ENCODE measurements around the gene LSM14B.

DNA sequence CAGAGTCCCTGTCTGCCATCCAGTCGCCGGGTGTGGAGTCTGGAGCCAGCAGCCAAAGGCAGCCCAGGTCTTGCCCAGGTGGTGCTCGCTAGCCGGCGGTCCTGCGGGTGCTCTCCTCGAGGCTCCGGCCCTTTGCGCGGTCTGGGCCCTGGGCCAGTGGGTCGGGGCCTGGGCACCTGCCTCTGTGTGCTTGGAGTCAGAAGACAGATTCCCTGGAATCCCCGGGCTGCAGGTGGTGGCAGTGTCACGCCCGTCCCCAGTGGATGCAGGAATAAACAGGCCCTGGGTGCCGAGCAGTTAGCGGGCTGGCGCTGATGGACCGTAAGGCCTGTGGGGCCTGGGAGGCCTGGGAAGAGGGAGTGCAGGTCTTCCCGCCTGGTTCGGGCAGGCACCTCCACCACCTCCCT lies 26.6 kb downstream of the LSM14B start:
- TF ChIP-seq, protein P1, sequence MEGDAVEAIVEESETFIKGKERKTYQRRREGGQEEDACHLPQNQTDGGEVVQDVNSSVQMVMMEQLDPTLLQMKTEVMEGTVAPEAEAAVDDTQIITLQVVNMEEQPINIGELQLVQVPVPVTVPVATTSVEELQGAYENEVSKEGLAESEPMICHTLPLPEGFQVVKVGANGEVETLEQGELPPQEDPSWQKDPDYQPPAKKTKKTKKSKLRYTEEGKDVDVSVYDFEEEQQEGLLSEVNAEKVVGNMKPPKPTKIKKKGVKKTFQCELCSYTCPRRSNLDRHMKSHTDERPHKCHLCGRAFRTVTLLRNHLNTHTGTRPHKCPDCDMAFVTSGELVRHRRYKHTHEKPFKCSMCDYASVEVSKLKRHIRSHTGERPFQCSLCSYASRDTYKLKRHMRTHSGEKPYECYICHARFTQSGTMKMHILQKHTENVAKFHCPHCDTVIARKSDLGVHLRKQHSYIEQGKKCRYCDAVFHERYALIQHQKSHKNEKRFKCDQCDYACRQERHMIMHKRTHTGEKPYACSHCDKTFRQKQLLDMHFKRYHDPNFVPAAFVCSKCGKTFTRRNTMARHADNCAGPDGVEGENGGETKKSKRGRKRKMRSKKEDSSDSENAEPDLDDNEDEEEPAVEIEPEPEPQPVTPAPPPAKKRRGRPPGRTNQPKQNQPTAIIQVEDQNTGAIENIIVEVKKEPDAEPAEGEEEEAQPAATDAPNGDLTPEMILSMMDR (conservative IDR thresholded peaks at IDR 0.05; ENCODE audit: low read depth, low read length): no peak
- TF ChIP-seq EZH2 (IDR thresholded peaks at IDR 0.05; ENCODE audit: low read length, unreplicated experiment): no peak
- no peak for TF ChIP-seq EZH2phosphoT487 (IDR thresholded peaks at IDR 0.05; ENCODE audit: borderline replicate concordance, low read length)
